Subcutaneous adipose tissue (tissue), 4 donors: Measurements from ENCODE around the gene ENPEP. TPM values are rescaled to one million over a fixed set of nuclear protein-coding genes. Genes with fewer than 3 reads are reported as not detected.

Experiments used
- CTCF ChIP-seq: fragments of 450-650 bp; IDR thresholded peaks from one replicate; pipeline ENCODE4 v1.5.1; 2016; ENCODE audit warnings: low read depth, mild to moderate bottlenecking, control low read depth, antibody characterized with exemption, moderate library complexity
- total RNA-seq, 4 donors: library from RNA; depleted of rRNA; stranded (reverse); fragments of >200 nt; gene quantifications; one replicate each; pipeline ENCODE4 v1.1.0, GENCODE V29; 2016

Gene ENPEP
- total RNA-seq, 4 donors from 2014 or later = 3.4 to 16.0 (median 9.5) TPM

- no peak for TF ChIP-seq CTCF
Observed at GRCh38 chr4:110504084-110504435, 28.1 kb downstream of the ENPEP start.

- no peak for TF ChIP-seq CTCF
Observed at GRCh38 chr4:110505440-110505839, 29.5 kb downstream of the ENPEP start.

- TF ChIP-seq CTCF = no peak
Observed at GRCh38 chr4:110508827-110509710, 33.1 kb downstream of the ENPEP start.

GRCh38 chr4:110510277-110510676, 34.3 kb downstream of the ENPEP start:
- TF ChIP-seq CTCF = no peak

GRCh38 chr4:110510955-110511544, 35.1 kb downstream of the ENPEP start:
- no peak for TF ChIP-seq CTCF

- TF ChIP-seq CTCF = no peak
Observed at GRCh38 chr4:110512901-110513300, 36.9 kb downstream of the ENPEP start.

- no peak for TF ChIP-seq CTCF
Observed at GRCh38 chr4:110514889-110515479, 39.0 kb downstream of the ENPEP start.
